GM19372 (cell line): ENCODE measurements around the gene NUBP1.
A peak's percentile ranks its signal among the peaks of the same experiment; 100 is the strongest.
"Not testable (repeated sequence)": the region's sequence is repeated elsewhere in the genome, so short reads cannot be mapped to it uniquely, and the experiment has no call there.

Source experiments
- ATAC-seq: cut with Tn5 transposase; IDR thresholded peaks from one replicate; pipeline ENCODE4 v1.9.1; 2021; ENCODE audit warnings: mild to moderate bottlenecking, low read depth, moderate library complexity; ENCODE audit not compliant: unreplicated experiment

The NUBP1 gene

DNA sequence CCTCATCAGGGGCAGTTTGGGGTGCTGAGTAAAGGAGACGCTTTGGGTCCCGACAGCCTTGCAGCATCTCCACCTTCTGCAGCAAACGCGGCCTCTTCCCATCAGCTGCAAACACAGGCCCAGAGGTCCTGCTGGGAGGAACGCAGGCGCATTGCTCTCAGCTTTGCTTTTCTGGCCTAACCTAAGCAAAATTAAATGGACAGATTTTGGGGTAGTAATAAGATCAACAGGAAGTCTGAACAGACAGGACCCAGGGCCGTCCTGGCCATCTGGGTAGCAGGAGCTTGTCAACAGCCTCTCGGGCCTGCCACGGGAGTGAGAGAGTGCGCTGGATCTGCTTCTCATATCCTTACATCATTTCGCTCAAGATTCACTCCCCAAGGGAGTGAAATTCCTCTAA, 7.2 kb downstream of the NUBP1 start:
- no peak for ATAC-seq

DNA sequence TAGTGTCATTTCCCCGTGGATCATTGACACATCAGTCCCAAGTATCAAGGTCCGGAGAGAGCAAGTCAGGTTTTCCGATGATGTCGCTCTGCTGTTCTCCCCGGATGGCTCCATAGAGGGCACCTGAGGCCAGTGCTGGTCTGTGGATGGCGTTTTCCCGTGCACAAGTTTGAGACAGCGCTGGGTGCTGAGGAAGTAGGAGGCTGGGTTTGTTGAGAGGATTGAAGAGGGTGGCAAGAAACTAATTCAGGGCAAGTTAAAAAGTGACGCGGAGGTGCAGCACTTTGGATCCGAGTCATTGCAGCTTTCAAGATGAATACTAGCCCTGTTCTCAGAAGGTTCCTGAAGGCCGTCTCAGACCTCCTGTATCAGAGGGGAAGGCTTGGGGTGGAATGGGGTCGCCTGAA, 7.7 kb downstream of the NUBP1 start:
- ATAC-seq, result no peak

DNA sequence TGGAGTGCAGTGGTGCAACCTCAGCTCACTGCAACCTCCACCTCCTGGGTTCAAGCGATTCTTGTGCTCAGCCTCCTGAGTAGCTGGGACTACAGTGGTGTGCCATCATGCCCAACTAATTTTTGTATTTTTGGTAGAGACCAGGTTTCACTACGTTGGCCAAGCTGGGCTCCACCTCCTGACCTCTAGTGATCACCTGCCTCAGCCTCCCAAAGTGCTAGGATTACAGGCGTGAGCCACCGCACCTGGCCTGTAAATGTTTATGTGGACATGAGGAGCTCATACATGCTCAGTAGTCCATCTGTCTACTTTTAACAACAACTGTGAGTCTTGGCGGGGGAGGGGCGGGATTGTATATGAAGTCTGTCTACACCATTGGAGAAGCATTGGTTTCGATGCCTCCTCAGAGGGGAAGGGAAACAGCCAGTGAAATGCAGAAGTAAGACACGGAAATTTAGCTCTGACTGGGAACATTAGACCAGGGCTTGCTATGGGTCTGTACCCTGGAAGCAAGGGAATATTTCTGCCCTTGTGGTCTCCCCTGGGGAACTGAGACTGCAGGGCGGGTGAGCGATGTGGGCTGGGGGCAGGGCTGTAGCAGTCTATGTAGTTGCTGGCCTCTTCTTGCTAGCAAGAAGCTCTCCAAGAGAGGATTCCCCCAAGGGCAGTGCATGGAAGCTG, 9.3 kb downstream of the NUBP1 start:
- ATAC-seq, result peak; percentile 65

DNA sequence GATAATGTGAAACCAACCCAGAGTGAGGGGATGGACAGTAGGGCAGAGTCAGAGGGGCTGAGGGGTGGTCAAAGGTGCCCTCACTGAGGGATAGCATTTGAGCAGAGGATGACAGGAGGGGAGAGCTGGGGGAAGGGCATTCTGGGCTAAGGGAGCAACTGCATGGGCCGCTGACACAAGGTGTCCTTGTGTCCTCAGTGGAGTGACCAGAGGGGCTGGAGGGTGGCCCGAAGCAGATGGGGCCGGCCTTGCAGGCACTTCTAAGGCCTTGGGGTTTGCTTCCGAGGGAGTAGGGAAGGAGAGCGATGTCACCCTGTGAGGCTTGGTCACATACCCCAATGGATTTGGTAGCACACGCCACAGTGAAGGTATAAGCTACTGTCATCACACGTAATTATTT, 10.0 kb downstream of the NUBP1 start:
- no peak for ATAC-seq

DNA sequence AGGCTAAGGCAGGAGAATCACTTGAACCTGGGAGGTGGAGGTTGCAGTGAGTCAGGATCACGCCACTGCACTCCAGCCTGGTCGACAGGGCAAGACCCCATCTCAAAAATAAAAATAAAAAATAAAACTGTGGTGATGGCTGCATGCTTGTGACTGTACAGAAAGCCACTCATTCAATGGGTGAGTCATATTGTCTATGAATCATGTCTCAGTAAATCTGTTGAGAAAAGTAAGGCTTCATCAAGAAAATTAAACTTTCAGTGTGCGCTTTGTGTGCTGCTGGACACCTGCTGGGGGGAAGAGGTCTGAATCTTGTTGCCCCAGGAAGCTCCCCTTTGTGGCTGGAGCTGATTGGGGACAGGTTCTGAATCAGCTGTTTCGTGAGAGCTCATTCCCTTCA, 11.3 kb downstream of the NUBP1 start:
- ATAC-seq, result no peak

DNA sequence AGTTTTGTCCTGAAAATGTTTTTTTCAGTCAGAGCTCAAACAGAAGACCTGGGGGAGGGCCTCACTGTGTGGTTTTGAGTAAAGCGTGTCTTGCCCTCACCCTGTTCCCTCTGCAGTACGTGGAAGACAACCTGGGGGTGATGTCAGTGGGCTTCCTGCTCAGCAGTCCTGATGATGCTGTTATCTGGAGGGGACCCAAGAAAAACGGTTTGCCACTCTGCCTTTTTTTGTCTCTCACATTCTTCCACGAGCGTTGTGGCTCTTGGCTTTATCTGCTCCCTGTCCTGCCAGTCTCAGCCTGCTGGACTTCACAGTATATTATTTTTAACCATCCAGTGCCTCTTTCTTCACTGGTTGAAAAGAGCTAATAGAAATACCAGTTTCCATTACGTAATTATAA, 12.9 kb downstream of the NUBP1 start:
- no peak for ATAC-seq

DNA sequence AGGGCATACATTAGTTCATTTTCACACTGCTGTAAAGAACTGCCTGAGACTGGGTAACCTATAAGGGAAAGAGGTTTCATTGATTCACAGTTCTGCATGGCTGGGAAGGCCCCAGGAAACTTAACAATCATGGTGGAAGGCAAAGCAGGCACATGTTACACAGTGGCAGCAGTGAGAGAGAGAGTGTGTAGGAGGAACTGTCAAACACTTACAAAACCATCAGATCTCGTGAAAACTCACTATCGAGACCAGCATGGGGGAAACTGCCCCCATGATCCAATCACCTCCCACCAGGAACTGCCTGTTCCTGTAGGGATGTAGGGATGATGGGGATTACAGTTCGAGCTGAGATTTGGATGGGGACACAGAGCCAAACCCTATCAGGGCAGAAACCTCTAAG, 17.2 kb downstream of the NUBP1 start:
- ATAC-seq, result no peak

DNA sequence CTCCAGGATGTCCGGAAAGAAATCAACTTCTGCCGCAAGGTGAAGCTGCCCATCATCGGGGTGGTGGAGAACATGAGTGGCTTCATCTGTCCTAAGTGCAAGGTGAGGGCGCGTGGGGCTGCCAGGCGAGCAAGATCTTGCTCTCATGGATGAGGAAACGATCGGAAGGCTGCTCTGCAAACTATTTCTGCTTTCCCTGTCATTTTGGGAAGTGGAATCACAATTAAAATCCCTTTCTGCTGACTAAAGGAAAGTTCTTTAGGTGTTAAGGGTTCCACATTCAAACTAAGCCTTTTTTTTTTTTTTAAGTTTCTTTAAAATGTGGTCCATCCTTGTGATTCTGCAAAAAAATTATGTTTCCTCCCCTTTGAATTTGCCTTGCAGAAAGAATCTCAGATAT, 17.7 kb downstream of the NUBP1 start:
- ATAC-seq, result no peak

DNA sequence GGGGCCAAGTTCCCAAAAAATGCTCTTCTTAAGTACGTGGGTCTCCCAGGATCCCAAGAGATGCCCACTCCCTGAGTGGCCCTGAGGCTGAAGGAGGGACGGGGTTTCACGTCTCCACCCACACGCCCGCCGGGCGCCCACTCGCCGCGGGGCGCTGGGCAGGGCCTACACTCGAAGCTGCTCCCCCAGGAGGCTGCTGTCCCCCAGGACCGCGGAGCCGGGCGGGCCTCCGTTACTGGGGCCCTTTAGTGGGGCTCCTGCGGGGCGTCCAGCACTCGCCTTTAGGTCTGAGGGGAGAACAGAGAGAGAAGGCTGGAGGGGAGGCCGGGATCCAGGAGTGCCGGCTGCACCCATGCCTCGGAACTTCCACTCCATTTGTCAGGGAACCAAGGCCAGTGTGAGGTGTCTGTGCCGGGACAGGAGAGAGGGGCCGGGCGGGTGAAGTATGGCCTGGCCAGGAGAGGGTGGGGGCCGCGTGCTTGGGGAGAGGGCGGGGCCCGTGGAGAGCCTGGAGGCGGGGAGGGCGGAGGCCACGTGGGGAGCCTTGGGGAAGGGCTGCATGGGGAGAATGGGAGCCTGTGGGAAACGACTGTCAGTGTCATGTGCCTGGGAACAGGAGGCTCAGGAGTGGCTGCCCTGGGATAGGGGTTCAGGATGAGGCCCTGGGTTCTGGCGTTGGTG, 18.8 kb downstream of the NUBP1 start:
- ATAC-seq, result no peak

DNA sequence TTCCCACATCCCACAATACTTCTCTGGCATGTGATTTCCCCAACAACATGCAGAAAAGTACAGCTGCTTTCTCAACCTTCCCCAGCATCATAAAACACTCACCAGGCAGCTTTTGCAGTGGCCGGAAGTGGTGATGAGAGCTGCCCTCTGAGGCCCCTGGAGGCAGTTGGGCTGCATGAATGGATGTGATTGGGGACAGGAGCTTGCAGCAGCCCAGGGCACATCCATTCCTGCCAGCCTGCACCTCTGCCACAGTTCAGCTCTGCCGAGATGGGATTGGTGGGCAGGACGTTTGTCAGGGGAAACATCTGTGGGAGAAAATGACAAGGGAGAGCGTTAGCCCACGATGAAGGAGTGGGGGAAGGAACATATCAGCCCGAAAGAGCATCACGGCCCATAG, 19.8 kb downstream of the NUBP1 start:
- no peak for ATAC-seq

DNA sequence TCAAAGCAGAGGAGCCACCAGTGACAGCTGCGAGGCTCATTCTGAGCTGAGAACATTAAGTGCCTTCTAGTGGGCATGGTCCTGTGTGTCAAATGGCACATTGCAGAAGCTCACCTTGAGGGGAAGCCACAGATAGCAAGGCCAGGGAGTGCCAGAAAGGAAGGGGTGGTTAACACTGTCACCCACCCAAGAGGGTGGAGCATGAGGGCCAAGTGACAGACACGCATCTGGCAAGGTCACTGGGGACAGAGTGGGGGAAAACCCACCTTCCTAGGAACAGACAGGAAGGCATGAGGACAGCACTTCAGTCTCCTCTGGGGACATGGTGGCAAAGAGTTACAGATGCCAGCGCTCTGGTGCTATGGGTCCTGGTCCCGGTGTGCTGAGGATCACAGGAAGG, 22.1 kb downstream of the NUBP1 start:
- no peak for ATAC-seq

DNA sequence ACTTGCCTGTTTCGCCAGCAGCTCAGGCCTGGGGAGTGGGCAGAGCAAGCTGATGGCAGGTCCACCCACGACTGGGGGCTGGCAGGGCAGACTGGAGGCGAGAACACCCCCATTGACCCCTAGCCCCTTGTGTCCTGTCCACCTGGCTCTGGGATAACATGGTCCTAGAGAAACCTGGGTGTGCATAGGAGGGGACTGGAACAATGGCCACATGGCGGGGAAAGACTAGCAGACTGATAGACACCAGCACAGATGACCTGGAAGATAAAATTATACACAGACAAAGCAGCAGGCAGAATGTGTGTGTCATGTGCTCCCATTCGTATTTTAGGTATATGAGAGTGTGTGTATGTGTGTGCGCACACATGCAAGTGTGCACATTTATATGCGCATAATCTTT, 23.5 kb downstream of the NUBP1 start:
- no peak for ATAC-seq

DNA sequence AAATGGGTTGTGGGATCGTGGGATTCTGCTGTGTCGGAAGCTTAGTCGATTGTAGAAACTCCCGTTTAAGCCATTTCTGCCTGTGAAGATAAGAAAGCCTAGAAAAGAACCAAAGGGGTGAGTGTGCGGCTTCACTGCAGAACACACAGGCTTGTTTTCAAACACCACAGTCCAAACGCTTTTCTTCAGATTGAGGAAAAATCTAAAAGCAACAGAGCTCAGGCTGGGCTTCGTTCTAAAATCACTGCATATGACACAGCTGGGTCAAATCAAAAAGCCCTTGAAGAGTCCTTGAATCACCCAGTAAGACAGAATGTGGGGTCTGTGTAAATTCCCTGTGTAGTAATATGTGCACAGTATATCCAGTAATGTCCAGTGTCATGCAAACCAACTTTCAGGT, 25.7 kb downstream of the NUBP1 start:
- no peak for ATAC-seq

DNA sequence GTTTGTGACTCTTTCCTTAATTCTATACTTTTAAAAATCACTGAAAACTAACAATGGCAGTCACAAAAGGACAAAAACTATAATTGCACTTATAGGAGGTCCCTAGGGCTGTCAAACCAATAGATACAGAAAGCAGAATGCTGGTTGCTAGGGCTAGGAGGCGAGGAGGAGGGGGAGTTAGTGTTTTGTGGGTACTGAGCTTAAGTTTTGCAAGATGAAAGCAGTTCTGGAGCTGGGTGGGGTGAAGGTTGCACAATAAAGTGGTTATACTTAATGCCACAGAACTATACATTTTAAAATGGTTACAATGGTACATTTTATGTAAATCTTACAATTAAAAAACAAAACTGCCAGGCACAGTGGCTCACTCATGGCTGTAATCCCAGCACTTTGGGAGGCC, 27.3 kb downstream of the NUBP1 start:
- no peak for ATAC-seq

DNA sequence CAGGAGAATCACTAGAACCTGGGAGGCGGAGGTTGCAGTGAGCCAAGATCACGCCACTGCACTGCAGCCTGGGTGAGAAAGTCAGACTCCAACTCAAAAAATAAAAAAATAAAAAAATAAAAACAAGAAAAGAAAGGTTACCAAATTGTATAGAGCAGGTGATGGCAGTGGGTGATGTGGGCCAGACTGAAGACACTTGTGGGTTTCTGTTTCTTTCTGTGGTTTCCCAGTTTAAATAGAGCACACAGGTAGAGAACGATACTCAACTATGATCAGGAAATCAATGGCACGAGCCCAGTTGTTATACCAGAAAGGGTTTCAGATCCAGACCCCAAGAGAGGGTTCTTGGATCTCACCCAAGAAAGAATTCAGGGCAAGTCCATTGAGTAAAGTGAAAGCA, 32.6 kb downstream of the NUBP1 start:
- ATAC-seq, result peak; percentile 81

DNA sequence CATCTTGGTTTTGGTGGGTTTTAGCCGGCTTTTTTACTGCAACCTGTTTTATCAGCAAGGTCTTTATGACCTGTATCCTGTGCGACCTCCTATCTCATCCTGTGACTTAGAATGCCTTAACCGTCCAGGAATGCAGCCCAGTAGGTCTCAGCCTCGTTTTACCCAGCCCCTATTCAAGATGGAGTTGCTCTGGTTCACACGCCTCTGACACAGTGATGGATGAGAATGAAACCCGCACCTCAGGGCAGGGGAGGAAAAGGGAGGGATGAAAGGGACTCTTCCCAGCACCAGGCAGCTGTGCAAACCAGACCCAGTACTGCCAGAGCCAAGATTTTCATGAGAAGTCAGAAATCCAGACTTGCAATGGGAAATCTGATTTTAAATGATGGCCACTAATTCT, 33.3 kb downstream of the NUBP1 start:
- ATAC-seq, result not testable (repeated sequence)

DNA sequence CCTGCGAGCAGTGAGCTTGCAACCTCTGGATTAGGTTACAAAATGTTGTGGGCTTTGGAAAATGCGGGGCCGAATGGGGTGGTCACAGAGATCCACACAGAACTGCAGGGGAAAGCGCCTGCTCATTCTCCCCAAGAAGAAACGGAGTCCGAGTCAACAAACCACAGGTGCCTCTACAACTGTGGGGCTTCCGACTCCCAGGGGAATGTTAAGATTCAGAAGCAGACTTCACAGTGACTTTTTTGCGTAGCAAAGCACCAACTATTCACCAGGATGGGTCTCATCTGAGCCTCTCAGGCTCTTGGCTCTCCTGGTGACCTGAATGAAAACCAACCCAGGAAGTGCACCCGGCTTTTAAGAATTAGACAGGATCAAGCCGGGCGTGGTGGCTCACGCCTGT, 33.7 kb downstream of the NUBP1 start:
- no peak for ATAC-seq

DNA sequence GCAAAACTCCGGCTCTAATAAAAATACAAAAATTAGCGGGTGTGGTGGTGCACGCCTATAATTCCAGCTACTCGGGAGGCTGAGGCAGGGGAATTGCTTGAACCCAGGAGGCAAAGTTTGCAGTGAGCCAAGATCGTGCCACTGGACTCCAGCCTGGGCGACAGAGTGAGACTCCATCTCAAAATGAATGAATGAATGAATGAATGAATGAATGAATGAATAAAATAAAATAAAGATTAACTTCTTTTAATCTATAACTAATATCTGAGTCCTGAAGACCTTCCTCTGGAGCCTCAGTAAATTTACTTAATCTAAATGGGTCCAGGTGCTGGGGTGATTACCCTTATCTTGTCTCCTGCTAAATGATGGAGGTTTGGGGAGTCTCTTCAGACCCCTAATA, 36.3 kb downstream of the NUBP1 start:
- not testable (repeated sequence) for ATAC-seq

DNA sequence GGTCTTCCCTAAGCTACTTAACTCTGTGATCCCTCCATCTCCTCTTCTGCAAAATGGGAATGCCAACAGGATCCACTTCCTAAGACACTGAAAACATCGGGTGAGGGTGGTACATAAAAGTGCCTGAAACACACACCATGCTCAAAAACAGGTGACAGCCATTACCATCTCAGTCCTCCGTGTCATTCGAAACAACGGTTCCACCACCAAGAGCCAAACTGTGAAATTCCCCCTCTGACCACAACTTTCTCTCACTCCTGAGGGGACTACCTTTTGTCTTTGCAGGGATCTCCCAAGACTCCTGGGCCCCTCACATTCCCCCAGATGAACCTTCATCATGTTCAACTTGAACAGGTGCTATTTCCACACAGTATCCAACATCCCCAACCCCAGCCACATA, 37.0 kb downstream of the NUBP1 start:
- no peak for ATAC-seq

DNA sequence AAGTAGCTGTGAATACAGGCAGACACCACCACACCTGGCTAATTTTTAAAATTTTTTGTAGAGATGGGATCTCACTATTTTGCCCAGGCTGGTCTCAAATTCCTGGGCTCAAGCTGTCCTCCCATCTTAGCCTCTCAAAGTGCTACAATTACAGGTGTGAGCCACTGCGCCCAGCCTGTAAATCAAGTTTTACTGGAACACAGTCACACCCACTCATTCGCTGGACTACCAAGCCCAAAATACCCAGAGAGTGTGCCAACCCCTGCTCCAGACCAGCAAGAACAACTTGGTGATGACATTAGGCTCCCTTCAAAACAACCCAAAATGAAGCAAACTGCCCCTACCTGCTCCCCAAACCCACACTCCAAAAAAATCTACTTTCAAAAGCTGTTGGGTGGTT, 39.0 kb downstream of the NUBP1 start:
- no peak for ATAC-seq

DNA sequence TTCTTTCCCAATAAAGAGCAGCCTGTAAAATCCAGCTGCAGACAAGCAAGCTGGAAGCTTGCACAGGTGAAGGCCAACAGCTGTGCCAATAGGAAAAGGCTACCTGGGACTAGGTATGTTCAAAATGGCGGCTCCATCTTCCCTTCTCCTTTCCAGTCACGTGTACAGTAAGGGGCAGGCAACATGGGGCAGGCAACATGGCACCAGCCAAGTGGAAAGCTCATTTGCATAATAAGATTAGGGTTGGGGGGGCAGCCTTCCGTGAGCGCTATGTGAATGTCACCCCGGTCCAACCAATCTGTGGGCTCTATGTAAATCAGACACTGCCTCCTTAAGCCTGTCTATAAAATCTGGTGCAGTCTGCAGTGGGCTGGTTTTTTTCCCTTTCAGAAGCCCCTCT, 43.7 kb downstream of the NUBP1 start:
- ATAC-seq, result no peak

DNA sequence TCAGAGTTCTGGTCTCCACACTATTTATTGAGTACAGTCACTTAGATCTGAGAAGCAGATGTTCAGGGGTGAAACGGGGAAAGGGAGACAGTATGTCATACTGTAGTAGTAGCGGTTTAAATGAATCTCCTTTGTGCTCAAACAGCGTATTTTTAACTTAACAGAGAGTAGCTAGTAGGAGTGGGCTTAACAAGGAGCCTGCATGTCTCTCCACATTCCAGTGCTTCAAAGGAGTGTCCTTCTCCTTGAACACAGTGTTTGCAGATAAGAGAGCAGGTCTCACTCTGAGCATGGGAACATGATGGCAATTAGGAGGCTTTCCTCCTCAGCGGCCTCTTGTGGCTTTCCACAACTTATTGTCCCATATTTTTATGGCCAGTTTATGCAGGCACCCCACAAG, 45.0 kb downstream of the NUBP1 start:
- ATAC-seq, result not testable (repeated sequence)

DNA sequence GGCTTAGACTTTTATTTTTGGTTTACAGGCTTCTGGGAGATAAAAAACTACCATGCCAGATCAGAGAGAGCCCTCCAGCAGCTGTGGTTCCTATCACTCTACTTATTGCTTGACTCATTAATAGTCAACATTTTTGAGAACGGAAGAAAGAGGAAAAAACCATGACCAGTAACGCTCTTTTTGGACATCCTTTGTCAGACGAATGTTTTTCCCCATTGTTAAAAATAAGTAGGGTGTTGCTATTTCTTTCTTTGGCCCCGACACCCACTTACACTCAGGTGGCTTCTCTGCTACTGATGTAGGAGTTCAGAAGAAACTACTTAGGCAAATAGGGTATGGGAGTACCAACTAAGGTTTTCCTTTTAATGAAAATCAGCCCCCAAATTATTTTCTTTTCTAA, 47.4 kb downstream of the NUBP1 start:
- ATAC-seq, result peak; percentile 57
